HG03159 (cell line): ENCODE data around the gene CFAP251.
"Not testable (repeated sequence)": the region's sequence is repeated elsewhere in the genome, so short reads cannot be mapped to it uniquely, and the experiment has no call there.

Source experiments
- ATAC-seq: cut with Tn5 transposase; IDR thresholded peaks from one replicate; pipeline ENCODE4 v1.9.1; 2021; ENCODE audit warnings: mild to moderate bottlenecking, moderate library complexity; ENCODE audit not compliant: unreplicated experiment

The CFAP251 gene

GRCh38 chr12:121974026-121974985 is 55.9 kb downstream of the CFAP251 start:
- ATAC-seq, result no peak

- ATAC-seq, result no peak
These were observed 56.6 kb downstream of the CFAP251 start for GRCh38 chr12:121975021-121975420.

- ATAC-seq, result no peak
These were observed 58.6 kb downstream of the CFAP251 start for GRCh38 chr12:121976950-121977349.

GRCh38 chr12:121980191-121980891 is 61.9 kb downstream of the CFAP251 start:
- no peak for ATAC-seq

- no peak for ATAC-seq
These were observed 62.5 kb downstream of the CFAP251 start for GRCh38 chr12:121980892-121981272.

GRCh38 chr12:121981456-121981855 is 63.1 kb downstream of the CFAP251 start:
- ATAC-seq, result no peak

GRCh38 chr12:121982950-121983349 is 64.6 kb downstream of the CFAP251 start:
- no peak for ATAC-seq

- no peak for ATAC-seq
These were observed 65.3 kb downstream of the CFAP251 start for GRCh38 chr12:121983536-121984210.

GRCh38 chr12:121986489-121987245 is 68.3 kb downstream of the CFAP251 start:
- no peak for ATAC-seq

- not testable (repeated sequence) for ATAC-seq
These were observed 70.1 kb downstream of the CFAP251 start for GRCh38 chr12:121988519-121988918.

GRCh38 chr12:121989276-121990113 is 71.1 kb downstream of the CFAP251 start:
- ATAC-seq, result no peak

- no peak for ATAC-seq
These were observed 71.8 kb downstream of the CFAP251 start for GRCh38 chr12:121990114-121990647.

GRCh38 chr12:121990692-121991603 is 72.6 kb downstream of the CFAP251 start:
- peak; percentile 74 for ATAC-seq

- ATAC-seq, result peak; percentile 85
These were observed 73.9 kb downstream of the CFAP251 start for GRCh38 chr12:121992059-121992879.

GRCh38 chr12:121996050-121996944 is 77.9 kb downstream of the CFAP251 start:
- no peak for ATAC-seq

- ATAC-seq, result no peak
These were observed 78.7 kb downstream of the CFAP251 start for GRCh38 chr12:121996945-121997612.
